AG08395 (cell line): Measurements from ENCODE around the gene ASB7.
A peak's percentile ranks its signal among the peaks of the same experiment; 100 is the strongest.
"Not testable (repeated sequence)": the region's sequence is repeated elsewhere in the genome, so short reads cannot be mapped to it uniquely, and the experiment has no call there.

Experiments used
- DNase-seq: peaks from one replicate; pipeline ENCODE4 v3.0.0; 2012; ENCODE audit warnings: mixed read lengths, low spot score

The ASB7 gene

GRCh38 chr15:100602064-100602822 lies at the start of gene ASB7, which contains the start of gene LINS1:
TSS of gene ASB7 (plus strand) at chr15:100602589. CDS start at chr15:100612217, 9,628 bp downstream.
TSS of gene LINS1 (minus strand) at chr15:100602184. CDS start at chr15:100580842, 21,342 bp downstream.
- peak; percentile 99 for DNase-seq

GRCh38 chr15:100553468-100553867 lies 48.9 kb upstream of the ASB7 start:
- DNase-seq, result no peak

- no peak for DNase-seq
Measured at GRCh38 chr15:100558771-100559254, 43.6 kb upstream of the ASB7 start.

GRCh38 chr15:100559330-100559729 lies 43.1 kb upstream of the ASB7 start:
- DNase-seq, result peak; percentile 74

GRCh38 chr15:100560323-100560722 lies 42.1 kb upstream of the ASB7 start:
- no peak for DNase-seq

GRCh38 chr15:100565591-100565990 lies 36.8 kb upstream of the ASB7 start:
- DNase-seq, result no peak

GRCh38 chr15:100566850-100567628 lies 35.4 kb upstream of the ASB7 start:
- no peak for DNase-seq

- no peak for DNase-seq
Measured at GRCh38 chr15:100569391-100569790, 33.0 kb upstream of the ASB7 start.

- DNase-seq, result peak; percentile 49
Measured at GRCh38 chr15:100570275-100570674, 32.1 kb upstream of the ASB7 start.

- DNase-seq, result no peak
Measured at GRCh38 chr15:100570735-100571313, 31.6 kb upstream of the ASB7 start.

GRCh38 chr15:100571592-100572167 lies 30.7 kb upstream of the ASB7 start:
- DNase-seq, result no peak

GRCh38 chr15:100572362-100572983 lies 29.9 kb upstream of the ASB7 start:
- DNase-seq, result peak; percentile 16

GRCh38 chr15:100573526-100573925 lies 28.9 kb upstream of the ASB7 start:
- no peak for DNase-seq

GRCh38 chr15:100580414-100580813 lies 22.0 kb upstream of the ASB7 start:
- DNase-seq, result no peak

- DNase-seq, result no peak
Measured at GRCh38 chr15:100588638-100589242, 13.6 kb upstream of the ASB7 start.

- DNase-seq, result not testable (repeated sequence)
Measured at GRCh38 chr15:100591163-100591562, 11.2 kb upstream of the ASB7 start.

GRCh38 chr15:100591835-100592234 lies 10.6 kb upstream of the ASB7 start:
- no peak for DNase-seq

GRCh38 chr15:100592898-100593297 lies 9.5 kb upstream of the ASB7 start:
- DNase-seq, result no peak

- no peak for DNase-seq
Measured at GRCh38 chr15:100593431-100593830, 9.0 kb upstream of the ASB7 start.

GRCh38 chr15:100595964-100596363 lies 6.4 kb upstream of the ASB7 start:
- DNase-seq, result no peak

- no peak for DNase-seq
Measured at GRCh38 chr15:100596792-100597191, 5.6 kb upstream of the ASB7 start.
